ENCODE measurements around the gene MAP3K4. TPM values are rescaled to one million over a fixed set of nuclear protein-coding genes. Genes with fewer than 3 reads are reported as not detected.
A peak's percentile ranks its signal among the peaks of the same experiment; 100 is the strongest.
"Not testable (repeated sequence)": the region's sequence is repeated elsewhere in the genome, so short reads cannot be mapped to it uniquely, and the experiment has no call there.

Gene MAP3K4
- total RNA-seq, 1 donor from 2014 or later: 95.0 TPM

DNA sequence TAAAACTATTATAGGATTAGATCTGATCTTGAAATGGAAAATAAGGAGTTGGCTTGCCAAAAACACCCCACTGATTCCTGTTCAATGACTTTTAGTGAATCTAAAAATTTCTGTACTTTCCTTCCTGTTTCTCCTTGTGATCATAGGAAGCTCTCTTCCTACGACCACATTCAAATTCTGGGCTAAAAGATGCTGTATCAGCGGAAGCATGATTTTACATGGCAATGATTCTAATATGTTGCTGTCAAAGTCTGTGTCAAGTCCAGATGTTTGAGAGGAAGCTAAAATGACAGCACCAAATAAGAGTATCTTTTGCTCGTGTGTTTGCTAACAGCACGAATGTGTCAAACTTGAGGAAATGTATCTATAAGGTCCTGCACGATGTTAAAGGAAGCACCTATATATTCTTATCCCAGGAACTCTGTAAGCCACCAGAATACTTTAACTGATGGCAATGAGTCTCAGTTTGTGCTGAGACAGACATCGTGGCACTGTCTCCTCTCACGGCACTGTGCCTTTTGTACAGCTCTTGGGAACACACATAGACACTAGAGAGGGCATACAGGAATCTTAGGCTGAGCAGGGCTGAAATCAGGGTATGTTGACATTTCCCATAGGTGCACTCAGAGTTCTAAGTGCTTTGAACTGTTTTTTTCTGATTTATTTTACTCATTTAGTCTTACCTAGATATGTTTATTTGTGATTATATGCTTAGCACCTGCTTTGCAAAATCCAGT is 24.9 kb upstream of the MAP3K4 start:
- ATAC-seq (no peak), DNase-seq (ENCODE audit: low spot score) (no peak)
- intact Hi-C loops (cut with DNase I): no loop called here

DNA sequence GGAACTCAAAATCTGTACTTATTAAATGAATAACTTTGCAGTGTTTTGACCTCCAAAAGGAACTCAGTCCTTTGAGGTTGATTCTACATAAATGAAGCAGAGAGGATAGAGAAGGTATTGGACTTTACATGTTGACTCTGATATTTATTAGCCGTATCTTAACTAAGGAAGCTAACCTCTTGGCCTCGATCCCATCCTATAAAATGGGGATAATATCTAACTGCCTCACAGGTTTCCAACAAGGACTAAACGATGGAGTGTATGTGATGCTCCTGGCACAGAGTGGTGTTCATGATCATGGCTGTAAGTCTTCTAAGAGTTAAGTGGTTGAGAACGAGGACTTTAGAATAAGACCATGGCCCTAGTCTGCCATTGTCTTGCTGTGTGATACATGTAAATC is 24.2 kb upstream of the MAP3K4 start:
- no peak for DNase-seq (ENCODE audit: low spot score)
- intact Hi-C loops (cut with DNase I): no loop called here
- ATAC-seq: no peak

DNA sequence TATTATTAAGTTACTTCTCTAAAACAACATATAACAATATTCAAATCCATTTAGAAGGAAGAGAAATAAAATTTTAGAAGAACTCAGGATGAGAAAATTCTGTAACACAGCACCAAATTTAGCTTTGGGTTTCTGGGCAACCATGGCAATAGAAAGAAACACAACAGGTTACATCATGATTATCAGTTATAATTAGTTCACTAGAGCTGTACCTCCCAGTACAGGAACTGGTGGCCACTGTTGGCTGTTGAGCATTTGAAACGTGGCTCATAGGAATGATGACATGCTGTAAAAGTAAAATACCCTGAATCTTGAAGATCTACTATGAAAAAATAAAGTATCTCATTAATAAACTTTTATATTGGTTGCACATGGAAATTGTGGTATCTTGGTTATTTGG is 23.7 kb upstream of the MAP3K4 start:
- no peak for DNase-seq (ENCODE audit: low spot score)
- intact Hi-C loops (cut with DNase I): no loop called here
- no peak for ATAC-seq

DNA sequence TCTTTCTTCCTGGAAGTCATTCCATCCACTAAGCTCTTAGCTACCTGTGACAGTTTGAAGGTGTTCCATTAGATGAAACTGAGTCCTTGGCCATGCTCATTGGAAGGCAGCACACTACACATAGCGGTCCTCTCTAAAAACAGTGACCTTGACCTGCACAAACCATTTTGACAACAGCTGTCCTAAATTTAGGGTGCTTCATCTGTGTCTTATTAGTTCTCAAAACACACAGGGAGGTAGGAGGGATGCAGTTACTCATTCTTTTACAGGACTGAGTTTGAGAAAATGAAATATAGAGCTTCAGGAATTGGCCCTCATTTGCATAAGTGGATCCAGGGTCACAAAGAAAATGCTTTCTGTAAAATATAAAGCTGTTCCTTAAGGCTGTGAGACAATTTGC is 20.4 kb upstream of the MAP3K4 start:
- ATAC-seq (no peak), DNase-seq (ENCODE audit: low spot score) (no peak)
- intact Hi-C loops (cut with DNase I): no loop called here

DNA sequence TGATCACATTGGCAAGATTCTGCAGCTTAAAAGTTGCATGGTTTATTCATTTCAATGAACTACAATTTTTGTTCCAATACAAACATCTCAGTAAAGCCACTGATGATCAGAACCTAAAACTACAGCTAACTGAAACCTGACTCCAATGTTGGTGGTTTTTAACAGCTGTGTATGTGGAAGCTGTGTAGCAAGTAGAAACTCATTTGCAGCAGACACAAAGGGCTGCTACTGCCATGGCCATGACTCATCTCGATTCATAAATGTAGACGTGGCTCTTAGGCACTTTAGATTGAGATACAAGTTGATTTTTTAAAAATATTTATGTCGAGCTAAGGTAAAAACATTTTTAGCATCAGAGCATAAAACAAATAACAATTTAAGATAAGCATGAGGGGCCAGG is 19.5 kb upstream of the MAP3K4 start:
- ATAC-seq: peak; percentile 43
- intact Hi-C loops (cut with DNase I): no loop called here

DNA sequence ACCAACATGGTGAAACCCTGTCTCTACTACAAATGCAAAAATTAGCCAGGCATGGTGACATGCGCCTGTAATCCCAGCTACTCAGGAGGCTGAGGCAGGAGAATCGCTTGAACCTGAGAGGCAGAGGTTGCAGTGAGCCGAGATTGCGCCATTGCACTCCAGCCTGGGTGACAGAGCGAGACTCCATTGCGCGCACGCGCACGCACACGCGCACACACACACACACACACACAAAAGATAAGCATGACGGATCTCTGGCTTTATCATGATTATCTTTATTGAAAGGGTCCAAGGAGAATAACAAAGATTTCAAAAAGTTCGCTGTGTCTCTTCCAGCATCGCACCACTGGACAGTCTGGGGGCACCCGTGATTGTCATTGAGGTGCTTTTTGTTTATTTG is 19.0 kb upstream of the MAP3K4 start:
- ATAC-seq; DNase-seq (ENCODE audit: low spot score); intact Hi-C loops (cut with DNase I): not testable (repeated sequence)

More for the DNA sequence above, 19.5 kb upstream of the MAP3K4 start:
- DNase-seq (ENCODE audit: low spot score): no peak

DNA sequence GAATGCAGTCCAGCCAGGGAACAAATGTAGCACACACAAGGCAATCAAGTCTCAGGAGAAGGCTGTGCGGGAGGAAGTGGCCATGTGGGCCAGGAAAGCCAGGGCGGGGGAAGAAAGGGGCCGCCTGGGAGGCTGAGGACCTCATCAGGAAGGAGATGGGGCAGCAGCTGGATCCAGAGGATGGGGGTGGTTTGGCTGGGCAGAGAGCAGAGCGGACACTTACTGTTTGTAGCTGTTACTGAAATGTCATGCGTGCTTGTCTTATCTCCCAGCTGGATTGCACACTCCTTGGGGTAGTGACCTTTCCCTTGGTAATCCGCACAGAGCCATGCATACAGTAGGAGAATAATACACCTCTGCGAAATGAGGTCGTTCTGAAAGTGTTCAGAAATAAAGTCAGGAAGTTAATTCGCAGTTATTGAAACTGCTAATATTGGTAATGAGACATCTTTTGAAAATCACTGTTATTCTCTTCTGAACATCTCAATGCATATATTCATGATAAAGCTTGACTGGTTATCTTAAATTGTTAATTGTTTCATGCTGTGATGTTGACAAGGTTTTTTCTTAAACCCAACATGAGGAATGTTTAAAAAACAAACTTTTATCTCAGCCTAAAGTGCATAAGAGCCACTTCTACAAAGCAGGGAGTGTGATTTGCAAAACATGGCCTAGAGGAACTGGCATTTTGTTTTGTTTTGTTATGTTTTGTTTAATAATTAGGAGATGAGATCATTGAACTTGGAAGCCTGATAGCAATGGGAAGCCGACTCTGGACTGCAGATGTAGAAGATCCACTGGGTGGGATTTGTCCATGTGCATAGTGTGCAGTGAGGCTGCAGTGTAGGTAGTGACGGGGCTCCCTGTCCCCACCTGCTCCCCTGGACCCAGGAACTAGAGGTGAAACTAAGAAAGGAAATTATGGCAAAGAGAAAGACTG is 18.0 kb upstream of the MAP3K4 start:
- DNase-seq (ENCODE audit: low spot score) (no peak), ATAC-seq (peak; percentile 68)
- intact Hi-C loops (cut with DNase I): no loop called here

DNA sequence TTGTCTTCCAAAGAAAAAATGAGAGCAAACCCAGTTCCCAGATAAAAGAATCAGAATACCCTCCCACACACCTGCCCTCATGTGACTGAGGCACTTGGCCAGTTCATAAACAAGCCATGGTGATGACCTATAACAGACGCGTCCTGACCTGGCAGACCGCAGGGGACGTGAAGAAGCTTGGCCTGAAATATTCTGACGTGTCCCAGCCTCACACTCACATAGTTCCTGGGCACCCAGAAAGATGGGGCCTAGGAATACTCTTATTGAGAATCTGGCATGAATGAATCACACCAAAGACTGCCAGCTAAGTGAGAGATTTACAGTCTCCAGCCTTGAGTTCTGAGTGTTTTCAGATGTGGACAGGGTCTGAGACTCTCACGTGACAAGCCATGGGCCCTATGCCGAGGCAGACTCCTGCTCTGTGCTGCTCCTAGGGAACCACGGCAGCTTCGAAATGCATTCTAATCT is 17.2 kb upstream of the MAP3K4 start:
- peak; percentile 85 for ATAC-seq
- DNase-seq (ENCODE audit: low spot score): peak; percentile 77
- intact Hi-C loops (cut with DNase I): no loop called here

DNA sequence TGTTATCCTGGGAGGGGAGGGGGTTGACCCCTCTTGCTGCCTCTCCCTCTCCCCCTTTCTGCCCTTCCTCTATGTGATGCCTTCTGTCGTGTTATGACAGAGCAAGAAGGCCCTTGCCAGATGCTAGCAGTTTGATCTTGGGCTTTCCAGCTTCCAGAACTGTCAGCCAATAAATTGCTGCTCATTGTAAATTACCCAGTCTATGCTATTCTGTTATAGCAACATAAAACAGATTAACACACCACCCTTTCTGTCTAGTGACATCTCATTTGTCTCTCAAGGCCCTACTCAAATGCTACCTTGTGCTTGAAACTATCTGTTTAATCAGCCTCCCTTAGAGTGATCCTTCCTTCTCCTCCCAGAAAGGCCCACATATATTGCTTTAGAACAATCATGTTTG is 16.4 kb upstream of the MAP3K4 start:
- intact Hi-C loops (cut with DNase I): no loop called here
- ATAC-seq (no peak), DNase-seq (ENCODE audit: low spot score) (no peak)

DNA sequence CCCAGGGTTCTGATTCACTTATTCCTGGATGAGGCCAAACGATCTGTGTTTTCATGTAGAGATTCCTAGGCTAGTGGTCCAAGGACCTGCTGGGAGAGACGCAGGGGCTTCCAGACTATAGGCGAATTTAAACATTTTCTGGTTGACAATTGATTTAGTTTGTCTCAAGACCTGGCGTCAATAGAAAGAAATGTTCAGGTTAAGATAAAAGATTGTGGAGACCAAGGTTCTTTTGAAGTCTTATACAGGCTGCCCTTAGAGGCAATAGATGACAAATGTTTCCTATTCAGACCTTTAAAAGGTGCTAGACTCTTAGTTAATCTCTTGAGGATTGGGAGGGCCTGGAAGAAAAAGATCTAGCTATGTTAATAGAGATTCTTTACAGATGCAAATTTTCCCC is 15.6 kb upstream of the MAP3K4 start:
- intact Hi-C loops (cut with DNase I); ATAC-seq; DNase-seq (ENCODE audit: low spot score): not testable (repeated sequence)

DNA sequence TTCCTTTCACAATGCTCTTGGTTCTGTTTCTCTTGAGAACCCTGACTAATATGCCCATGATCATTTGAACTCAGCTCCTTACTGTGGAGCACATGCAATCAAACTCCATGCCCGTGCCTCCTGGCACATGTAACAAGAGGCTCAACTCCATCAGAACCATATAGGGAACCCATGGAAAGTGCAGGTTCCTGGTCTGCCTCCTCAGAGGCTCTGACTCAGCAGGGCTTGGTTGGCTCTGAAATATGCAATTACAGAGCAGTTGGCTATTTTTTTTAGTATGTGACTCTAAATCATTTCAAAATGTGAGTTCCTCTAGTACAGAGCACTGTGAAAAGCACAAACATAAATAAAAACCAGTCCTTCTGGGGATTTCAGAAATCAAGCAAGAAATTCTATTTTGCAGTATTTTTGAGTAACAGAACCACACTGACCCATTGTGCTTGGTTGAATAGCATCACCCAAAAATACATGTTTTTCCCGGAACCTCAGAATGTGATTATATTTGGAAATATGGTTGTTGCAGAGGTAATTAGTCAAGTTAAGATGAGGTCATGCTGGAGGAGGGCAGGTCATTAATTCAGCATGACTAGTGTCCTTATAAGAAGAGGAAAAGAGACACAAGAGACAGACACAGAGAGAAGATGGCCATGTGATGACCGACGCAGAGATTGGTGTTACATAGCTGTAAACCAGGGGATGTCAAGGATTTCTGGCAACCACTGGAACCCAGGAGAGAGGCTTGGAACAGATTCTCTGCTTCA is 13.2 kb upstream of the MAP3K4 start:
- DNase-seq (ENCODE audit: low spot score) (no peak), ATAC-seq (peak; percentile 72)
- intact Hi-C loops (cut with DNase I): no loop called here

DNA sequence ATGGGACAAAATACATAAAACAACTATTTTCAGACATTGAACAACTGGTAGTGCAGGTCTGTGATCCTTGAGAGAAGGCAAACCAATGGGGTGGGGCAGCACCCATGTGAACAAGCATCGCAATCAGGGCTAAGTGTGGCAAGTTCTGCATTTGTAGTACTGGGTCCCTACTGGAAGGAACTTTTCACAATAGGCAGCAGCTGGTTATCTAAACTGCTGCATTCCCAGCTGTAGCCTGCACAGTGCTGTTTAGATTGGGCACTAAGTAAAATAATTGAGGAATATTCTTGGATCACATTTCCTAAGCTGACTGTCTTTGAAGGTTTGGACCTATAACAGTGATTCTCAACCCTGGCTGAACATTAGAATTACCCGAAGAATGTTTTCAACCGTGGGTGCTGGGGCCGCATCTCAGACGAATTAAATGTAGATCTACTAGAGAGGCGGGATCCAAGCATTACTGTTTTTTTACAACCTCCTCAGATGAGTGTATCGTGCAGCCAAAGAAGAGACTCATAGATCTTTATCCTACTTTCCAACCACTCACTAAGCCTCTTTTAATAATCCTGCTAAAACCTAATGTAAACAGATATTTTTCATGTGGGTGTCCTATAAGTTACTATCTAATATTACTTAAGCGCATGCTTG is 12.4 kb upstream of the MAP3K4 start:
- peak; percentile 42 for ATAC-seq
- intact Hi-C loops (cut with DNase I): no loop called here
- DNase-seq (ENCODE audit: low spot score): no peak

DNA sequence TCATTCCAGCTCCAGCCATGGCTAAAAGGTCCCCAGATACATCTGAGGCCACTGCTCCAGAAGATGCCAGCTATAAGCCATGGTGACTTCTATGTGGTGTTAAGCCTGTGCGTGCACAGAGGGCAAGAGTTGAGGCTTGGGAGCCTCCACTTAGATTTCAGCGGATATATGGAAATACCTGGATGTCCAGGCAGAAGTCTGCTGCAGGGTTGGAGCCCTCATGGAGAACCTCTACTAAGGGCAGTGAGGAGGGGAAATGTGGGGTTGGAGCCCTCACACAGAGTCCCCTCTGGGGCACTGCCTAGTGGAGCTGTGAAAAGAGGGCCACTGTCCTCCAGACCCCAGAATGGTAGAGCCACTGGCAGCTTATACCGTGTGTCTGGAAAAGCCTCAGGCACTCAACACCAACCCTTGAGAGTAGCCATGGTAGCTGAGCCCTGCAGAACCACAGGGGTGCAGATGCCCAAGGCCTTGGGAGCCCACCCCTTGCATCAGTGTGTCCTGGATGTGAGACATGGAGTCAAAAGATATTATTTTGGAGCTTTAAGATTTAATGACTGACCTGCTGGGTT is 8.1 kb upstream of the MAP3K4 start:
- DNase-seq (ENCODE audit: low spot score); ATAC-seq; intact Hi-C loops (cut with DNase I): not testable (repeated sequence)

DNA sequence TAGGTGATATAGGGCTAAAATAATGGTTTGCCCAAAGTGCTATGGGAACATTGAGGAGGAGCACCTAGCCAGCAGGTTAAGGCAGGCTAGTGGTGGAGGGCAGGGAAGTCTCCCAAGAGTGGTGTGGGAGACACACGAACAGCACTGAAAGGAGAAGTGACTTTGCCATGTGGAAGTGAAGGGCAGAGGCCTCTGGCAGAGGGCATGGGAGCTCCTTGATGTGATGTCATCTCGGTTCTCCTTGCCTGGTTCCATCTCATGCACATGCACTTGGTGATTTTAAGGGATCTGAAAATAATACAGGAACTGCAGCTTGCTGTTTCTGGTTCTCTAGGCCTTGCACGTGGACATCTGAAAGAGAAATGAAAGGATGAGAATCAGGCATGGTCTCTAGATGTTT is 4.7 kb upstream of the MAP3K4 start:
- ATAC-seq: peak; percentile 53
- DNase-seq (ENCODE audit: low spot score): no peak
- intact Hi-C loops (cut with DNase I): no loop called here

DNA sequence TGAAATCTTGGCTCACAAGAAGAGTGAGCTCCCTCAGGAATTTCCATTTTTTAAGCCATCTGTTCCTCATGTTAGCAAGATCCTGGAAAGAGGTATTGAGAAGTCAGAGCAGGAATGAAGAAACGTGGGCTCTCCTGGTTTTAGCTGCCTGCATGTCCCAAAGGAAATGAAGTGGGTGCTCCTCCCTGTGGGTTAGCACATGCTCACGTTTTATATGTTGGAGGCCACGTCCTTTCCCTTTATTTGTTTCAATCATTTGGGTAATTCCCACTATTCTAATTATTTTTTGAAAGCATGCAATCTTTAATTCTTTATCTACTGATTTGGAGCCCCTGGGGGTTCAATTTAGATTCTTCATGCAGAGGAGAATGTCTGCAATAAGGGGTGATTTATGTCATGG is 4.3 kb upstream of the MAP3K4 start:
- ATAC-seq (no peak), DNase-seq (ENCODE audit: low spot score) (no peak)
- intact Hi-C loops (cut with DNase I): no loop called here

DNA sequence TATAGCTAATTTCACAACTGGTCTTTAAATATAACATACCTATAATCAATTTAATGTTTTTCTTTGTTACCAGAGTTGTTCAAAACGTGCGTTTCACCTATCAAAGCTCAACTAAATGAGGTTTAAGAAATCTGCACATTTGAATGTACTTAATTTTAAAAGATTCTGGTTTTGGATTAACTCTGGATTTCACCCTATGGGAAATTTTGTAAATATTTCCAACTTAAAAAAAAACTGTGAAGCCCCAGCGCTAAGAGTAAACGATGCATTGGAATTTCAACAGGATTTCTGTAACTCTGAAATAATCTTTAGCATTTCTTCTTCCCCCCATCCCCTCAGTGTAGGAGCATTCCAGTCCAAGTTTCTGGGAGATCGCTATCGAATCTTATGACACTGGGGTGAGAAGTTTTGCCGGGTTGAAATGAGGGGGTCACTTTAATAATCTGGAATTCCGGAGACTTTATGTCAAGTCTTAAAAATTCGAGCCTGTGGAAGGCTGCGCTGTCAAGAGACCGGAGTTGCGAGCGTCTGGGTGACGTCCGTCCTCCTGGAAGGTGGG is 643 bp upstream of the MAP3K4 start:
- DNase-seq (ENCODE audit: low spot score) (no peak), ATAC-seq (no peak)
- intact Hi-C loops (cut with DNase I): no loop called here

DNA sequence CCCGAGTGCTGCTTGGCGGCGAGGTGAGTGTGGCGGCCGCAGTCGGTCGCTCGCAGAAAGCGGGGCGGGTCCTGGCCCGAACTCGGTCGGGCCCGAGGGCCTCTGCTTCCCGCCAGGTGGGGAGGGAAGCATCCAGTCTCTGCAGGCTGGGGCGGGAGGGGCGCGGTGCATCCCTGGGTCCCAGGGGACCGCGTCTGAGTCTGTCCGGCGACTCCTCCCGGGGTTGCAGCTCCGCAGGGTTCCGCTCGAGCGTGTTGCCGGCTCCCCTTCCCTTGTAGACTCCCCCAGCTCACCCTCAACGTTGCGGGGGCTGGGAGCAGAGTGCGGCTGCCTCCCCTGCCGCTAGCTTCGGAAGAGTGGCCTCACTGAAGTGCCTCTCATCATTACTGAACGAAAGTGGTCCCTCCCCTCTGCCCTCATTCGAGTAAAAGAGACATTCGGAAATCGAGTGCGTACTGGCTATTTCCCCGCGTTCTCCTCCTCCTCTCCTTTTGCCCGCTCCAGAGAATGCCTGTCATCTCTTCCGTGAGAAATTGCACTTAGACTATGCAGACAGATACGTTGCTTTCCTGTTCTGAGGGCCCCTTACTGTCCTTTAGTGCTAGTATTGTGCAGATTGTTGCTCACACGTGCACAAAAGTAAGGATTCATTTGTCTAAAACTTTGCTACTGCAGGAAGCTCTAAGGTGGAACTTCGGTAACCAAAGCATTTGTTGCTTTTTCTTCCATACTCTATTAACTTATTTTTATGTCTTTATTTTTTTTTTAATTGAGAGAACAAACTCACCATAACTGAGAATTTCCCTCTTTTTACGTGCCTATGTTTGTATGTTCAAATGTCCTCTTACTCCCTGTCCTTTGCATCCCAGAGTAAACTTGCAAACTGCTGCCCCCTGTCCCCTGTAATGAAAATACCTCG is 751 bp downstream of the MAP3K4 start:
- intact Hi-C loops (cut with DNase I): no loop called here
- DNase-seq (ENCODE audit: low spot score): peak; percentile 74
- ATAC-seq: peak; percentile 84
